GM19395 (cell line): Measurements from ENCODE around the gene TBXAS1.
"Not testable (repeated sequence)": the region's sequence is repeated elsewhere in the genome, so short reads cannot be mapped to it uniquely, and the experiment has no call there.

ENCODE experiments used
- ATAC-seq: cut with Tn5 transposase; IDR thresholded peaks from one replicate; pipeline ENCODE4 v1.9.1; 2021; ENCODE audit warnings: mild to moderate bottlenecking, moderate library complexity; ENCODE audit not compliant: unreplicated experiment

Gene TBXAS1

DNA sequence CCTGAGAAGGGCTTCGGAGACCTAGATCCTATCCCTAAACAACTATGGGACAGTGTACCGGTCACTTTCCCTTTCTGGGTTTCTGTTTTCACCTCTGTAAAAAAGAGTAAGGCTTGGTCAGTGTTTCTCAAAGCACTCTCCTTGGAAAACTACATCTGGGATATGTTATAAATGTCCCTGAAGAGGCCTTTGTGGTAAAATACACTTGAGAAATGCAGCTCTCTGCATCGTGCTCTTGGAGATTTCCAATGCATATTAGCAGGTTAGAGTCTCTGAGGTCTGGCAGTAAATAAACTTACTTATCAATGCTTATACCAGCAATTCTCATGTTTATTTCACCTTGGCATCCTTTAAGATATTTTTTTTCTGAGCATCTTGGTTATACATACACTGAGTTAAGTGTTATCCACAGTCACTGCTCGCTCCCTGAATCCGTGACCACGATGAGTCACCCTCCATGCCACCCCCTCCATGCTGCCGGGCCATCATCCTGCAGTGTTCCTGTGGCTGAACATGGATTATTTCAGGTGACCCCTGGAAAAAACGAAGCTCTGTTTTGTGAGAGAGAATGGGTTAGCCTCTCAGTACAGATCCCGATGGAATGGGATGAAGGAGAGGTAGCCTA, 3.3 kb upstream of the TBXAS1 start:
- no peak for ATAC-seq

DNA sequence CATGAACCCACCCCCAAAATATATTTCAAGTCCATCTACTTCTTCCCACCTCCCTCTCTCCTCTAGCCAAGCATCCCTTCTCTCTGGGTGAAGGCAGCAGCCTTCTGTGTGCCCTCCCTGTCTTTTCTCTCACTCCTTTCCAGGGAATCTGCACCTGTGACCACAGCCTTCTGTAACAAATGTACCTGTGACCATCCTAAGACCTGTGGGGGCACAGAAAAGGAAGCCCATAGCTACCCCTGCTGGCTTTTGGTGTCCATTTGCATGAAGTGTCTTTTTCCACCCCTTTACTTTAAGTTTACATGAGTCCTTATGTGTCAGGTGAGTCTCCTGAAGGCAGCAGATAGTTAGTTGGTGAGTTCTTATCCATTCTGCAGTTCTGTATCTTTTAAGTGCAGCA, 2.0 kb upstream of the TBXAS1 start:
- no peak for ATAC-seq

DNA sequence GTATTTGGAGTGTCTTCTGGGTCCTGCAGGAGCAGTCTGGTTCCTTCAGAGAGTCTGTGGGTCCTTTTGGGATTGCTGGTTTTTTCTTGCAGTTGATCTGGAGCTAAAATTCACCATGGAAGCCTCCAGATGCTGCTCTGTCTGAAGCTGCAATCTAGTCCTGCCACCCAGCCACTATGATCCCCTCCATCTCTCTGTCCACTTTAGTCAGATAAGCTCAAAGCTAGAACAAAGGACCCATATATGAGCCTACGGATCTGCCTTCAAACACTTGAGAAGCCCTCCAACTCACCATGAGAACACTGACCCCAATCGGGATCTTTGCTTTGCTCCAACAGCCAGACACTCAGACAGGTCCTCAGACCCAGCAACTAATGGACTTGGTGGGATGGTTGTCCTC, 618 bp upstream of the TBXAS1 start:
- ATAC-seq: no peak

DNA sequence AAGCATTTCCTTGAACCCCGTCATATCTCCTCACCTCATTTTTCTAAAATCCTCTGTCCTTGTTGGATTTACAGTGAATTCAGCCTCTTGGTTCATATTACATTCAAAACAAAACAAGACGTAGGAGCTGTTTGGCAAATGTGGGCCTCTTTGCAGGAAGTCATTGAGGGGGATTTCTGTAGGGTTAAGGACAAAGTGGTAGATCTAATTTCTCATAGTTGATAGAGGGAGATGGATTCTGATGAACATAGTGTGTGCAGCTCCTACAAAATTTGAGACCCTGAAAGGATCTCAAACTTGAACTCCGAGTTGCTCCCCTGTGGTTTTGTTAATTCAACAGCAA, 682 bp downstream of the TBXAS1 start:
- no peak for ATAC-seq

DNA sequence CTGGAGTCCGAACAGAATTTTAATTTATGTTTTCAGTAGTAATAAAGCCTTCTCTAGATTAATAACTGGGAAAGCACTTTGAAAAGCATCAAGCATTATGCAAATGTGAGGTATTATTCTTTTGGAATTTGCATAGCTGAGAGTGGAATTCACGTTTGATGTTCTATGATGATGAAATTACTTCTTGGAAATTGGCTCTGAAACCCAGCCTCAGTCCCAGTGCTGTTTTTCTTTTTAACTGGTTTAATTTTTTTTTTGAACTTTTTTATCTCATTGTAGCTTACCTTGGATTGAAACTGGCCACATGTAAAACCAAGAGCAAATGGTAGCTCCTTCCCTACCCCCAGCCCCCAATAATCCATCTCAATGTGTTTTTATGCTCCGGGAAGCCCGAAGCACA, 1.2 kb downstream of the TBXAS1 start:
- no peak for ATAC-seq

DNA sequence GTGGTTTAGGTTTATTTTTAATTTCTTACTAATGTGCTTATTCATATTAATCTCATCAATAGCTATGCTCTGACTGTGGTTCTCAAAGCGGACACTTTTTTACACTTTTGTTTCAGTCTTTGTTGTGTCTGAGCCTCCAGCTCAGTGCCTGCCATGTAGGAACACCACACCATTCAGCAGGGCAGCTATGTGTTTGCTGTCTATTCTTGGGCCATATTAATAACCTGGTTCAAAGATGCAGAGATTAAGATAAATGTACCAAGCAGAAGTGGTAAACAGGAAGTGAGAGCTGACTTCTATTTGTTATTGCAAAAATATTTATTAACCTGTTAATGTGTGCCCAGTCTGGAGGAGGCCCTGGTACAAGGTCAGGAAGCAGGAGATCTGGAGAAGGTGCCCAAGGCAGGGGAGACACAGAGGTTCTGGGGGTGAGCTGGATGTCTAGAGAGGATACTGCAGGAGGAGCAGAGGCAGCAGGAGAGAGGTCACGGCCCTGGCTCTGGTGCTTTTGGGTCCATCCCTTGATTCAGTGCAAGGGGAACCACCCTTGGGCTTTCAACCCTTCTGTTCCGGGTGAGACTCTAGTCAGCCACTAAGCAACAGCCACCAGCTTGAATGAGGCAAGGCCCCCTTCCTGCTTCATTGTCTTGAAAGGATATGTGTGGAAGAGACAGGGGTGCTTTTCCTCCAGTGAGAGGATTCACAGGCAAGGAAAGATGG, 1.9 kb downstream of the TBXAS1 start:
- ATAC-seq: no peak

DNA sequence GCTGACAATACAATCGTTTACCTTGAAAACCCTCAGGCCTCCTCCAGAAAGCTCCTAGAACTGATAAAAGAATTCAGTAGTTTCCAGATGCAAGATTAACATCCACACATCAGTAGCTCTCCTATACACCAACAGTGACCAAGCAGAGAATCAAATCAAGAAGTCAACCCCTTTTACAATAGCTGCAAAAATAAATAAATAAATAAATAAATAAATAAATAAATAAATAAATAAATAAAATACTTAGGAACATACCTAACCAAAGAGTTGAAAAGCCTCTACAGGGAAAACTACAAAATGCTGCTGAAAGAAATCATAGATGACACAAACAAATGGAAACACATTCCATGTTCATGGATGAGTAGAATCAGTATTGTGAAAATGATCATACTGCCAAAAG, 6.8 kb downstream of the TBXAS1 start:
- ATAC-seq: not testable (repeated sequence)

DNA sequence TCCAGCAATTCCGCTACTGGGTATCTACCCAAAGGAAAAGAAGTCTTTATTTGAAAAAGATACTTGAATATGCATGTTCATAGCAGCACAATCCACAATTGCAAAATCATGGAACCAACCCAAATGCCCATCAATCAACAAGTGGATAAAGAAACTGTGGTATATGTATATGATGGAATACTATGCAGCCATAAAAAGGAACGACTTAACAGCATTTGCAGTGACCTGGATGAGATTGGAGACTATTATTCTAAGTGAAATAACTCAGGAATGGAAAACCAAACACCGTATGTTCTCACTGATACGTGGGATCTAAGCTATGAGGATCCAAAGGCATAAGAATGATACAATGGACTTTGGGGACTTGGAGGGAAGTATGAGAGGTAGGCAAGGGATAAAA, 8.2 kb downstream of the TBXAS1 start:
- not testable (repeated sequence) for ATAC-seq

DNA sequence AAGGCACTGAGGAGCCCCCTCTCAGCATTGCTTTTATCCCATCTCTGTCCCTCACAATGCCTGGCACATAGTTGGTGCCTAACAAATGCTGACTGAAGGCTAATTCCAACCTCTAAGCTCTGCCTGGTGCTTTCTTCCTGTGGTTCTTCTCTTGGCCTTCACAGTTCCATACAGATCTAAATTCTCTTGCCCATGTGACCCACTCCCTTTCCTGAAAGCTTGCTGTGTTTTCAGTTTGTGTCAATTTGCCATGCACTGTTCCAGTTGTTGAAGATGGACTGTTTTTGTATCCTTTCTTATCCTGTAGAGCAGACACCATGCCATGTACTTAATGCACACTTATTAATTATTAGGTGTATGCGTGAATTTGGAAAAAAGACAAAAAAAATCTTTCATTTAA, 9.2 kb downstream of the TBXAS1 start:
- ATAC-seq: no peak

DNA sequence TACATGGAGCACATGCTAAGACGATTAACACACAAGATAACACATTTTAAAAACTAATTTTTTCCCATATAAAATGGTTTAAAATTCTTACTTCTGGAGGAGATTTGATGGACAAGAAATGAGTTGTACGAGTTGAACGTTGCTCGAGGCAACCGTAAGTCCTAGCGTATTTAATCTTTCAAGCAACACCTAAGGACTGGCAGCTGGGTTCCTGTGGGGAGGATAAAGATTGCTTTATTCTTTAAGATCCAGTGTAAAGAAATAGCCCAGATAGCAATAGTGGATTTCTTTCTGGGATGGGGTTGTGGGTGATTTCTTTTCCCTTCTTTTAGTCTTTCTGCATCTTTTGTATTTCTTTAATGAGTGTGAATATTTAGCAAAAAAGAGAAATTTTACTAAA, 9.8 kb downstream of the TBXAS1 start:
- no peak for ATAC-seq

DNA sequence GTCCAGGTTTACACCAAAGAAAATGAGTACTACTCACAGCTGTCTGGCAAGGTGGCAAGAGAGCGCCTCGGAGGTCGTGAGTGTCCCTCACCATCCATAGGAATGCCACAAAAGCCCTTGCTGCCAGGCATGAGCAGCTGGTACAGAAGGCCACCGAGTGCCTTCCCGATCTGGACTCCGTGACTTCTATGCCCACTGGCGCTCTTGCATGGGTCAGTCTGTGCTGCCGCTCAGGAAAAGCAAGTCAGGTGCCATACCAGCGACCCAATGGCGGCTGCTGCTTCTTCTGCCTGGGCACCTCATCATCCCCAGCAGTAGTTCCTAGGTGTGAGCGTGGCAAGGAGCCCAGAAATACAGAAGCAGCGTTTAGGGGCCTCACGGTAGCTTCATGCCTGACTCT, 11.7 kb downstream of the TBXAS1 start:
- no peak for ATAC-seq

DNA sequence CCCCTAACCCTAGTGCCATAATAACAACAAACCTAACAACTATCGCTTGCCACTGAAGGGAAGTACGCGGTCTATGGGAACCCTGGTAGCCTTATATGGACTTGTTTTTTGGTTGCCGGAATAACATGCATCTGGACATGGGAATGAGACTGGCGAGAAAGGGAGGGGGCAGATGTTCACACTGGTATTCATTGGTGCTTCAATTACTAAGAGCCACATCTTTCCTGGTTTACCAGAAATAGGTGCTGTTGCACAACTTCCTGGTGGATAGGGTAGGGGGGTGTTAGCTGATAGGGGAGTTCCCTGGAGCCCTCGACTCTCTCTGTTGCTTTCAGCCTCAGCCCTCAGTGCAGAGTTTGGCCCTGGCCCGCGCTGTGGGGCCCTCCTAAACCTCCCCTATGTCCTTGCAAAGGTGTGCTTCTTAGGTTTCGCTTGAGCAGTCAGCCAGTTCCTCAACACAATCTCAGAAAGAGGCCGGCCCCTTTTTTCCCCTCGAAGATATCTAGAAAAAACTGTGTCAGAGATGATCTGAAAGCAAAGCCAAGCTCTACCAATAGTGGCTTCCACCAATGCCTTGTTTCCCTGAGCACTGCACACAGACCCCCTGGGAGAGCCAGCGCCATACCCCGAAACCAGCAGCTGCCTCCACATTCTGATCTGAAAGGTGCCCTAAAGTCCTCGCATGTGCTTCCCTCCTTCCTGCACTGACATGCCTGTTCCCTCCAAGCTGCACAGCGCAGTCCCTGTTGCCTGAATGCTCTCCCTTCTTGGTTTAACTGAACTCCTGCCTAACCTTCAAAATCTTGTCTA, 13.5 kb downstream of the TBXAS1 start:
- peak; percentile 86 for ATAC-seq

DNA sequence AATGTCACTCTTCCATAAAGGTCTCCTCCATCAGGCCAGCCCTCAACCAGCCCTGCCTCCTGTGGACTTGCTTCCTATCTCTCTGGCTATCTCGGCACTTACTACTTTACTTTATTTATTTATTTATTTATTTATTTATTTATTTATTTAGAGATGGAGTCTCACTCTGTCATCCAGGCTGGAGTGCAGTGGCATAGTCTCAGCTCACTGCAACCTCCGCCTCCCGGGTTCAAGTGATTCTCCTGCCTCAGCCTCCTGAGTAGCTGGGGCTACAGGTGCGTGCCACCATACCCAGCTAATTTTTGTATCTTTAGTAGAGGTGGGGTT, 14.1 kb downstream of the TBXAS1 start:
- not testable (repeated sequence) for ATAC-seq

DNA sequence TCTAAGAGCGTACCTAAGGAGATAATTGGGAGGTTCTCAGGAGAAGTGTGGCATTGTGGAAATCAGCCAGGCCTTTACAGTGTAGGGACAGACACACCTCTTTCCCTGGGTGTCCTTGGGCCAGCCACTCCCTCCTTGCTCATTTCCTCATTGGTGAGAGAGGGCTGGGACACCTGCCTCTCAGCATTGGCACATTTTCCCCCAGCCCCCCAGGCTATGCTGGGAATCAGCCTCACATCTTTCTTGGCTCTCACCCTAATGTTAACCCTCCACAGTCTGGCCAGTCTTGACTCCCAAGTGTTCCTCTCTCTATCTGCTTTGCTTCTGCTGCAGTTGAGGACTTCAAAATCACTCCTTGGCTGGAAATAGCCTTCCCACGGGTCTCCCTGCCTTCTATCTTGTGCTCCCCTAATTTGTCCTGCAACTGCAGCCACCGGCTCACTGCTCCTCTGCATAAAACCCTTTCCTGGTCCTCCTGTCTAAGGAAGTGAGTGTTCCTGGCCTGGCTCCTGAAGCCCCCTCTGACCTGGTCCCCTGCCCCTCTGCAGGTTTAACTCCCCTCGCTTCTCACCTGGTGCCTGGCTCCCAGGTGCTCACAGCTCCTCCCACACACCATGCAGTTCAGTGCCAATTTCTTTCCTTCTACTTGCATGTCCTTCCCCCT, 15.8 kb downstream of the TBXAS1 start:
- ATAC-seq: no peak

DNA sequence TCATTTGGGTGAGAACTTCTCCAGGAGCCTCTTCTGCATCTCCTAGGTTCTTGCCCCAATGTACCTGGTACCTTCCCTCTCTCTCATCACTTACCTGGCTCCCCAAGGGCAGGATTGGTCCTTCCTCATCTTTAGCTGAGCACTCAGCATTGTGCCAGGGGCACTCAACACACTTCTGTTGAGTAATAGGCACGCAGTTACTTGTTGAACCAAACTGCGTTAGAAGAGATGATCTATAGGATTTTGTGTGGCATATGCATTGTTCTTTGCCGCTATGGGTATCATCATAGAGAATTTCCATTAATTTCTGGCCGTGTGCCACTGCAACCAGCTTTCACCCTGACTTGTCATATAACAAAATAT, 16.4 kb downstream of the TBXAS1 start:
- no peak for ATAC-seq

DNA sequence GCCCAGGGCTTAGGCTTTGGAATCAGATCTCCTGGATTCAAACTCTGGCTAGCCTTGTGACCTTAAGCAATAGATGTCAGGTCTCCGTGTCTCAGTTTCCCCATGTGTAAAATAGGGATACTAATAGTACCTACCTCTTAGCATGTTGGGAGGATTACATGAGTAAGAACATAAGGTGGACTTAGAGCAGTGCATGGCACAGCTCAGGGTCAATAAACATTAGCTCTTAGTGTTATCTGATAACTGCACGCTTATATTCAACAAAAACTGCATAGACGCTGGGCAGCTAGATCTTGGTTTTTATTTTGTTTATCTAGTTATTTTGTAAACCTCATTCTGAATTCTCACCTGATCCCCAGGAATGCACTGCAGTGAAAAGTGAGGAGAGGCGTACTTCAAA, 17.2 kb downstream of the TBXAS1 start:
- no peak for ATAC-seq

DNA sequence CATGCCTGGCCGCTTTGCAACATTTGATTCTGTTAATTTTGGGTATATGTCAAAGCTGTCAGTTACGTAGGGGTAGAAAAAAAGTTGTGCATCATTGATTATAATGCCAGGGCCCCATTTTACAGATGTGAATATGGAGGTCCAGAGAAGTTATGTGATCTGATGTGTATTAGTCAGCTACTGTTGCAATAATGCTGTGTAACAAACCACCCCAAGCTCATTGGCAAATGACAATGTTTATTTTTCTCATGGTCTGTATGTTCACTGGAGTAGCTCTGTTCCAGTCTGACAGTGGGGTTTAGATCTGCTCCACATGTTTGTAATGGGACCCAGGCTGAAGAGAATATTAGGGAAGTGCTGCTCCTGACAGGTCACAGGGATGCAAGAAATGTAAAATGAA, 19.2 kb downstream of the TBXAS1 start:
- ATAC-seq: no peak

DNA sequence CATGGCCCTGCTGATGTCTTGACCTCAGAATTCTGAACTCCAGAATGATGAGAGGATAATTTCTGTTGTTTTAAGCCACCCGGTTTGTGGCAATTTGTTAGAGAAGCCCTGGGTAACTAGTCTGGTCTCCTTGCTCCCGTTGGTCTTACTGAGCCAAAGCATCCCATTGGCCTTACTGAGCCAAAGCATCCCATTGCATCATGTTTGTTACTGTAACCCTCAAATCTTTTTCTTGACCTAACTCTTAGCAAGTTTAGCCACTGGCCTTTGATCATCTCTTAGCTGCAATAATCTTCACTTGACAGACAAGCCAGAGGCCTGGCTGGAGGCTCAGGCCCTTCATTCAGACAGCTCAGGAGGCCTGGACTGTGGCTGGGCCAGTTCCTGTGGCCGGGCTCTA, 21.8 kb downstream of the TBXAS1 start:
- no peak for ATAC-seq

DNA sequence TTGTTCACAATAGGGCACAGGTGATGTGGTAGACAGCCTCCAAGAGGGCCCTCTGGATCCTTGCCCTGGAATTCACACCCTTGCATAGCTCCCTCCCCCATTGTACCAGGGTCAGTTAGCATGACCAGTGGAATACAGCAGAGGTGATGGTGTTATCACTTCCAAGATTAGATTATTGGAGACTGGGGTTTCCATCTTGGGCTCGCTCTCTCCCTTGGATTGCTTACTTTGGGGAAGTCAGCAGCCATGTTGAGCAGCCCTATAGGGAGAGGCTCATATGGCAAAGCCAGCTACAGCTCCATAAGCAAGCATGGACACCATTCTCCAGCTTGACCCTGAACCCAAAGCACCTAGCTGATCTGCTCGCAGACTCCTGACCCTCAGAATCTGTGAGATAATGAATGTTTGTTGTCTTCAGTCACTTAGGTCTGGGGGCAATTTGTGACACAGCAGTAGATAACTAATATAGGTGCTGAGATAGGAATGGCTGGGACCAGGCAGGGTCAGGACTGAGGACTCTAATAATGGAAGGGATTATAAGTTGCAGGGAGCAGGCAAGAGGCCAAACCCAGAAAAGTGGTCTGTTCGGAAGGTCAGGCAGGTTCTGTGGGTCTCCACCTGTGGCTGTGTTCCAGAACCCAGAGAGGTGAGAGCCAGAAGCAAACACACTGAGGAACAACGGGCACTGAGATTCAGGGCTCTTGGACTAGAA, 22.9 kb downstream of the TBXAS1 start:
- ATAC-seq: no peak

DNA sequence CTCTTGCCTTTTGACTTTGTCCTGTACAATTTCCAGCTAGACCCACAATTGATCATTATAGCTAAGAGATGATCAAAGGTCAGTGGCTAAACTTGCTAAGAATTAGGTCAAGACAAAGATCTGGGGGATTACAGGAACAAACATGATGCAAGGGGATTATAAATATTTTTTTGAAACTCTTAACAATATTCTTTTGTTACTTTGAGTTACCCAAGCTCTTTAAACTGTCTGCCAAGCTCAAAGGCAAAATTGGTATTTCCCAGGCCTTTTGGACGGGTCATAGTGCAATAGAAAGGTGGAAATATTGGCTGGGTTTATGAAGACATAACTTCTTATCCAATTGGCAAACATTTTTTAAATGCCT, 23.4 kb downstream of the TBXAS1 start:
- ATAC-seq: no peak

DNA sequence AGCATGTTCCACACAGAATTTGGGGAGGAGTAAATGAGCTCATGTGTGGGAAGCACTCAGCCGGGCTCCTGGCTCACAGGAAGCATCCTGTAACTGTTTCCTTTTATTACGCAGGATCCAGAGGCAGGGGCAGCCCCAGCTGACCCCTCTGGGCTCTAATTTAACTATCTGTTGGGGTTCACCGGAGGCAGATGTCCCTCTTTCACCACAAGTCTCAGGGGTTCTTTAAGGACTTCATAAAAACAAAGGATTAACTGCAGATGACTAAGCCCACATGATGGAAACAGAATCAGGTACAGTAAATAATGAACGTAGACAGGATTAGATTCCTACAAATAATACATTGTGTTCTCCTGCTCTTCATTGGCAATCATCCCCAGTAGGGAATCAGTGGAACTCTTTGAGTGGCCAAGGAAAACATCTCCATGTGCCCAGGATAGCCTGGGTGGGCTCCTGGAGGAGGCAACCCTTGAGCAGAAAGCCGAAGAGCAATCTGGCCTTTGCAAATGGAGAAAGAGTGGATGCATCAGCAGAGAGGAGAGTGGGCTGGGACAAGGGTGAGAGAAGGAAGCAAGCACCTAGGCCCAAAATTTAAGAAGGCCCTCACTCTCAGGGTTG, 24.6 kb downstream of the TBXAS1 start:
- no peak for ATAC-seq
